ENCODE measurements around the gene STX2. TPM values are rescaled to one million over a fixed set of nuclear protein-coding genes. Genes with fewer than 3 reads are reported as not detected.
"Not testable (repeated sequence)": the region's sequence is repeated elsewhere in the genome, so short reads cannot be mapped to it uniquely, and the experiment has no call there.

The STX2 gene
- total RNA-seq, 1 experiment from 2014 or later, result 45.1 TPM

- no peak for DNase-seq (ENCODE audit: low spot score)
Observed at GRCh38 chr12:130765186-130765659, 73.8 kb downstream of the STX2 start.

DNA sequence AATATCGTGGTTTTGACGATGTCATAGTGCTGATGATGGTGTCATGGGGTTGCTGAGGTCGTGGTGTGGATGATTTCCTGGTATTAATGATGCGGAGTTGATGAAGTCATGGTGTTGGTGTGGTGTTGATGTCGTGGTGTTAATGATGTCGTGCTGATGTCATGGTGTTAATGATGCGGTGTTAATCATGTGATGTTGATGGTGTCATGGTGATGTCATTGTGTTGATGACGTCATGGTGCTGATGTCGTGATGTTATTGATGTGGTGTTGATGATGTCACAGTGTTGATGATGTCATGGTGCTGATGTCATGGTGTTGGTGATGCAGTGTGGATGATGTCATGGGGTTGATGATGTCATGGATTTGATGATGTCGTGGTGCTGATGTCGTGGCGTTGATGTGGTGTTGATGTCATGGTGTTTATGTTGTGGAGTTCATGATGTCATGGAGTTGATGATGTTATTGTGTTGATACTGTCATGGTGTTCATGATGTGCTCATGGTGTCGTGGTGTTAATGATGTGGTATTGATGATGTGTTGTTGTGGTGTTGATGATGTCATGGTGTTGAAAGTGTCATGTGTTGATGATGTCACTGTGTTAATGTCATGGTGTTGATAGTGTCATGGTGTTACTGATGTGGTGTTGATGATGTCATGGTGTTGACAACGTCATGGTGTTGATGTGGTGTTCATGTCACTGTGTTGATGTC is 74.4 kb downstream of the STX2 start:
- no peak for DNase-seq (ENCODE audit: low spot score)

DNA sequence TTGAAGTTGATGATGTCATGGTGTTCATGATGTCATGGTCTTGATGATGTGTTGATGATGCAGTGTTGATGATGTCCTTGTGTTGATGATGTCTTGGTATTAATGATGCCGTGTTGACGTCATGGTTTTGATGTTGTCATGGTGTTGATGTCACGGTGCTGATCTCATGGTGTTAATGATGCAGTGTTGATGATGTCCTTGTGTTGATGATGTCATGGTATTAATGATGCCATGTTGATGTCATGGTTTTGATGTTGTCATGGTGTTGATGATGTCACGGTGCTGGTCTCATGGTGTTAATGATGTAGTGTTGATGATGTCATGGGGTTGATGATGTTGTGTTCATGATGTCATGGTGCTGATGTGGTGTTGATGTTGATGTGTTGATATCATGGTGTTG is 75.0 kb downstream of the STX2 start:
- DNase-seq (ENCODE audit: low spot score), result no peak

DNA sequence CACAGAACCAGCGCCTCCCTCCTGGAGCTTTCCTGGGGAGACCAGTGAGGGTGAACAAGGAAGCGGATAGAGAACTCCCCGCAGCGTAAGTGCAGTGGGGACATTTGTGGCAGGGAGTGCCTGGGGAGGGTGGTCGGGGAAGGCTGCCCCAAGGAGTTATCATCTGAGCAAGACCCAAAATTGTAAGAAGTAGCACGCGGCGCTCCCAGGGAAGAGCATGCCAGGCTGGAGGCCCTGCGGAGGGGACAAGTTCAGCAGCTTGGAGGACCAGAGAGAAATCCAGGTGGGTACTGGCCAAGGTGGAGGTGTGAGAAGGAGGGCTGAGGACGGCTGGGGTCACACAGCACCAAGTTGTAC is 76.8 kb downstream of the STX2 start:
- DNase-seq (ENCODE audit: low spot score), result no peak

DNA sequence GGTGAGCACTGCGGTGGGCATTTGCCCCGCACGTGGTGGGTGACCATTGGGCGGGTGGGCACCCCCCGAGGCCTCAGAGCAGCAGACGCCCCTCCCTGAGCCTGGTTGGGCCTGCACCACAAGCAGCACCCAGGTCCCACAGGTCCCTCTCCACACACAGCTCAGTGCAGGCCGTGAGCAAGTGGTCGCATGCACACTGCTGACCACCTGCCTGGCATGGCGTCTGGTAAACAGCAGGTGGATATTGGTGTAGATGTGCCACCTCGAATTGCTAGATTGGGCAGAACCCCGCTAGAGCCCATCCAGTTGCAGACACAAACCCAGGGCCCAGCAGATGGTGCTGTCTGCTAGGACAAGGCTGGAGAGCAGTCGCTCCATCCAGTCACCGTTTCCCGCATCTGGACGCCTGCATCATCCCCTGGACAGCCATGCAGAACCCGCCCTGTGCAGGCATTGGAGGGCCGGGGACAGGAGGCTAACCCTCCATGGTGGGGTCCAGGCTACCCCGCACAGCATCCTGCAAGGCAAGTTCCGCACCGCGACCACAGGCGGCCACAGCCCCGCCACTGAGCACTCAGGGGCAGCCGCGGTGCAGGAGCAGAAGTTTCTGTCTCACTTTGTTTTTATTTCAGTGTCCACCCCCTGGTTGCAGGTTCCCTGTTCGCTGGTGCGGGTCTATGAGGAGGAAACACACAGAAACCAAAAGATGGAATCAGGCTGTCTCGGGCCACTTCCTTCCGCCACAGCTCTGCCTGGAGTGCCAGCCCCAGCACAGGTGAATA is 77.3 kb downstream of the STX2 start:
- peak; percentile 51 for DNase-seq (ENCODE audit: low spot score)

- DNase-seq (ENCODE audit: low spot score), result peak; percentile 33
Observed at GRCh38 chr12:130754234-130754901, 84.7 kb downstream of the STX2 start.

GRCh38 chr12:130752692-130753230 is 86.3 kb downstream of the STX2 start:
- no peak for DNase-seq (ENCODE audit: low spot score)

- not testable (repeated sequence) for DNase-seq (ENCODE audit: low spot score)
Observed at GRCh38 chr12:130752037-130752436, 87.0 kb downstream of the STX2 start.

GRCh38 chr12:130748786-130749185 is 90.3 kb downstream of the STX2 start:
- no peak for DNase-seq (ENCODE audit: low spot score)

GRCh38 chr12:130747867-130748740 is 90.9 kb downstream of the STX2 start:
- peak; percentile 59 for DNase-seq (ENCODE audit: low spot score)

GRCh38 chr12:130746546-130746945 is 92.5 kb downstream of the STX2 start:
- DNase-seq (ENCODE audit: low spot score), result no peak

- DNase-seq (ENCODE audit: low spot score), result no peak
Observed at GRCh38 chr12:130745921-130746320, 93.1 kb downstream of the STX2 start.

- no peak for DNase-seq (ENCODE audit: low spot score)
Observed at GRCh38 chr12:130744274-130744673, 94.8 kb downstream of the STX2 start.

DNA sequence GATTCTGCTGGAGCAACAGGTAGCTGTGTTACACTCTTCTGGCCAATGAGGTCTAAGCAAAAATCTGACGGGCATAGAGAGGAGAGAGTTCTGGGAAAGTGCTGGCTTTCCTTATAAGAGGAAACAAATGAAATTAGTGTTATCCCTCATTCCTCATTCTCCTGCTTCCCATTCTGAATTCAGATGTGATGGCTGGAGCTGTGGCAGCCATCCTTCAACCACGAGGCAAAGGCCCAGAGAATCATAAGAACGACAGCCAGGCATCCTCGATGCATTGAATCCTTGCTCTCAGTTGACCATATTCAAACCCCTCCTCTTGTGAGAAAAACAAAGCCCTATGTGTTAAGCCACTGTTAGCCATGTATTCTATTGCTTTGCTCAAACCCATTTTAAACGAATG is 95.4 kb downstream of the STX2 start:
- no peak for DNase-seq (ENCODE audit: low spot score)

- no peak for DNase-seq (ENCODE audit: low spot score)
Observed at GRCh38 chr12:130743176-130743575, 95.9 kb downstream of the STX2 start.

- DNase-seq (ENCODE audit: low spot score), result no peak
Observed at GRCh38 chr12:130742716-130743115, 96.3 kb downstream of the STX2 start.

GRCh38 chr12:130742112-130742511 is 96.9 kb downstream of the STX2 start:
- no peak for DNase-seq (ENCODE audit: low spot score)
